HFF-Myc (cell line): ENCODE results near the gene MED31.
"Not testable (repeated sequence)": the region's sequence is repeated elsewhere in the genome, so short reads cannot be mapped to it uniquely, and the experiment has no call there.

Source experiments
- DNase-seq: peaks from one replicate; pipeline ENCODE4 v3.0.0-alpha.2; 2011; ENCODE audit warnings: low read depth; ENCODE audit errors: extremely low read depth
- H3K4me3 ChIP-seq: replicated peaks from 2 replicates; pipeline ENCODE4 v1.5.1; 2011; ENCODE audit warnings: low read depth, mild to moderate bottlenecking, control low read depth, low read length
- CTCF ChIP-seq: IDR thresholded peaks from 2 replicates; pipeline ENCODE4 v1.5.1; 2012; ENCODE audit warnings: mild to moderate bottlenecking, low read depth, low read length, control low read depth; ENCODE audit errors: missing control alignments

Gene MED31

GRCh38 chr17:6661464-6661848 lies 10.1 kb upstream of the MED31 start:
- H3K4me3 ChIP-seq = no peak overlapping the region
- no peak for DNase-seq
- TF ChIP-seq CTCF = no peak

GRCh38 chr17:6660805-6661463 lies 9.5 kb upstream of the MED31 start:
- H3K4me3 ChIP-seq = no peak overlapping the region
- DNase-seq = no peak
- no peak for TF ChIP-seq CTCF

- no peak overlapping the region for H3K4me3 ChIP-seq
- DNase-seq = no peak
- TF ChIP-seq CTCF = no peak
Measured at GRCh38 chr17:6660101-6660500, 8.7 kb upstream of the MED31 start.

- H3K4me3 ChIP-seq = not testable (repeated sequence)
Measured at GRCh38 chr17:6658411-6658810, 7.0 kb upstream of the MED31 start.

GRCh38 chr17:6657633-6658287 lies 6.4 kb upstream of the MED31 start:
- TF ChIP-seq CTCF = no peak
- no peak overlapping the region for H3K4me3 ChIP-seq
- no peak for DNase-seq

More at GRCh38 chr17:6658411-6658810, 7.0 kb upstream of the MED31 start:
- DNase-seq = not testable (repeated sequence)

GRCh38 chr17:6656797-6657632 lies 5.6 kb upstream of the MED31 start:
- not testable (repeated sequence) for H3K4me3 ChIP-seq, DNase-seq

GRCh38 chr17:6655732-6656361 lies 4.4 kb upstream of the MED31 start:
- not testable (repeated sequence) for H3K4me3 ChIP-seq, DNase-seq
